Progenitor cell of endocrine pancreas (in vitro differentiated cells): ENCODE results near the gene PPP2R5C. TPM values are rescaled to one million over a fixed set of nuclear protein-coding genes. Genes with fewer than 3 reads are reported as not detected.

Experiments
- DNase-seq: peaks from one replicate; pipeline ENCODE4 v3.0.0; 2021; ENCODE audit warnings: low spot score; ENCODE audit not compliant: unreplicated experiment
- H3K27ac Mint-ChIP-seq: 2 replicates; pipeline ENCODE4 v1.8.0; 2021; ENCODE audit warnings: mild to moderate bottlenecking, moderate library complexity, mixed read lengths
- H3K27me3 Mint-ChIP-seq: 2 replicates; pipeline ENCODE4 v1.8.0; 2021; ENCODE audit warnings: mixed read lengths
- H3K36me3 Mint-ChIP-seq: 2 replicates; pipeline ENCODE4 v1.8.0; 2022; ENCODE audit warnings: mixed read lengths; ENCODE audit not compliant: insufficient read depth
- H3K4me1 Mint-ChIP-seq: 2 replicates; pipeline ENCODE4 v1.8.0; 2021; ENCODE audit warnings: low read depth, mixed read lengths
- H3K4me3 Mint-ChIP-seq: 2 replicates; pipeline ENCODE4 v1.8.0; 2021; ENCODE audit warnings: low read depth, mild to moderate bottlenecking, moderate library complexity, mixed read lengths
- H3K9me3 Mint-ChIP-seq: 2 replicates; pipeline ENCODE4 v1.8.0; 2021; ENCODE audit warnings: low read depth, mixed read lengths
- total RNA-seq: library from RNA; stranded (reverse); gene quantifications from 2 replicates; pipeline ENCODE4 v1.2.1, GENCODE V29; 2021
- TF ChIP-seq, protein P1 (sequence below): fragments of 200-600 bp; sonication (generic); IDR thresholded peaks from one replicate; pipeline ENCODE4 v1.5.0; 2021; ENCODE audit warnings: antibody characterized with exemption, mild to moderate bottlenecking; ENCODE audit not compliant: unreplicated experiment

The PPP2R5C gene
- total RNA-seq, 1 donor from 2014 or later: 120 TPM

DNA sequence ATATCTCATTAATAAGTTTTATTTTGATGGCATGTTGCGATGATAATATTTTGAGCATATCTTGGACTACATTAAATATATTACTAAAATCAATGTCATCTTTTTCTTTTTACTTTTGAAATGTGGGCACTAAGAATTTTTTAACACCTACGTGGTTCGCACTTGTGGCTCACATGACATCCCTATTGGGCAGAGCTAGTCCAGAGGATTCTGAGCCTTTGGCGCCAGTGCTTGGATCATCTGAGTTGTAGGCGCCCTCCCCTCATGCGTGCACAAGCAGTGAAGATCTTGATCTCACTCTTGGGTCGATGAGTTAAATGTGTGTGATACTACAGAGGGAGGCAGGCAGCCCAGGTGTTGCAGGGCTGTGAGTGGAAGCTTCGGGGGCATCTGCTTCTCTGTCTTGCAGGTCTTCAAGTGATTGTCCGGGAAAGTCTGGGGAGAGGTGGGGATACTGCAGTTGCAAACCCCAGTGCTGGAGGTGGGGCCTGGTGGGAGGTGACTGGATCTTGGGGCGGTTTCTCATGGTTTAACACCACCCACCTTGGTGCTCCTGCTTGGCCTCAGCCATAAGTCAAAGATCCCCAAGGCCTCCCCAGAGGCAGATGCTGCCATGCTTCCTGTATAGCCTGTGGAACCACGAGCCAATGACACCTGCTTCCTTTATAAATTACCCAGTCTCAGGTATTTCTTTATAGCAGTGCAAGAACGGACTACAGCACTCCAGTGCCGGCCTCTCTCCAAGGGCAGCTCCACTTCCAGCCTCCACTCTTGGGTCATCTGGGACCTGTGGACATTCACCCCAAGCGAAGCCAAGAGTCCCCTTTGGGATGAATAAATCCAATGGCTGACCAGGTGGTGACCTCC lies 46.1 kb upstream of the PPP2R5C start:
- Mint-ChIP-seq H3K27me3 (peaks cover 7% of the 10 kb centered on the region), H3K36me3 (no peaks in the 10 kb centered on the region), H3K4me1 (no peaks in the 10 kb centered on the region), H3K4me3 (no peak overlapping the region), H3K27ac (no peak overlapping the region), H3K9me3 (peaks cover 3% of the 10 kb centered on the region)
- TF ChIP-seq, protein P1, sequence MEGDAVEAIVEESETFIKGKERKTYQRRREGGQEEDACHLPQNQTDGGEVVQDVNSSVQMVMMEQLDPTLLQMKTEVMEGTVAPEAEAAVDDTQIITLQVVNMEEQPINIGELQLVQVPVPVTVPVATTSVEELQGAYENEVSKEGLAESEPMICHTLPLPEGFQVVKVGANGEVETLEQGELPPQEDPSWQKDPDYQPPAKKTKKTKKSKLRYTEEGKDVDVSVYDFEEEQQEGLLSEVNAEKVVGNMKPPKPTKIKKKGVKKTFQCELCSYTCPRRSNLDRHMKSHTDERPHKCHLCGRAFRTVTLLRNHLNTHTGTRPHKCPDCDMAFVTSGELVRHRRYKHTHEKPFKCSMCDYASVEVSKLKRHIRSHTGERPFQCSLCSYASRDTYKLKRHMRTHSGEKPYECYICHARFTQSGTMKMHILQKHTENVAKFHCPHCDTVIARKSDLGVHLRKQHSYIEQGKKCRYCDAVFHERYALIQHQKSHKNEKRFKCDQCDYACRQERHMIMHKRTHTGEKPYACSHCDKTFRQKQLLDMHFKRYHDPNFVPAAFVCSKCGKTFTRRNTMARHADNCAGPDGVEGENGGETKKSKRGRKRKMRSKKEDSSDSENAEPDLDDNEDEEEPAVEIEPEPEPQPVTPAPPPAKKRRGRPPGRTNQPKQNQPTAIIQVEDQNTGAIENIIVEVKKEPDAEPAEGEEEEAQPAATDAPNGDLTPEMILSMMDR: no peak
- DNase-seq: no peak

DNA sequence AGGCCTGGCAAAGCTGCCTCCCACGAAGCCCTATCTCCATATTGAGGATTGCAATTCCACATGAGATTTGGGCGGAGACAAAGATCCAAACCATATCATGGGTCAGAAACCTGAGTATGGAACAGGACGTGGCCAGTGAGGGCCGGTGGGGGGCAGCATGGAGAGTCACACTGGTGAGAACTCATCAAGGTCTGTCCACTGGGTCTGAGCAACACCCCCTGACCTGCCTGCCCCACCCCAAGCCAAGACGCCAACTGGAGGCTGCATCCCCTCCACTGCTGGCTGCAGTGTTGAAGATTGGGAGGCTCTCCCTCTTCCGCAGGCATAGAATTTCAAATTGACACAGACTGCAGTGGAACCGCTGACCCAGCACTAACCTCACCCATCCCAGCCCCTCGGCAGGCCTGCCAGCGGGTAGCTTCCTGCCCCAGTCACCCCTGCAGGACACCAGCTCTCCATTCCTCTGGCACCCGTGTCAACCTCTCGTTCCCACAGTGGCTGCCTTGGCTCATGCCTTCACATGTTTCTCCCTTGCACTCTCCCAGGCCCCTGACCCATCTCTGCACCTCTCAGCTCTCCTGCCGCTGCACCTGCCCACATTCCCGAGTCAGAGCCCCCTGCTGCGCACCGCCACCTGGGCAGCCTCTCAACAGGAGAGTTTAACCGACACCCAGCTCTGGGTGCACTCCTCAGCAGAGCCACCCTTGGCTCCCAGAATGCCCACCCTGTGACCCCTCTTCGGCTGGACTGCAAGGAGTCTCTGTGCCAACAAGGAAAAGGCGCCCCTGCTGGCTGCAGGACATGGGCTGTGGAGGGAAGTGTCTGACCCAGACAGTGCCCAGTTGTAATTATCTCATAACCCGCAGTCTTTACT lies 45.2 kb upstream of the PPP2R5C start:
- H3K27ac Mint-ChIP-seq: no peak overlapping the region
- peaks cover 3% of the 10 kb centered on the region for H3K9me3 Mint-ChIP-seq
- no peak for DNase-seq
- H3K4me1 Mint-ChIP-seq: no peaks in the 10 kb centered on the region
- TF ChIP-seq, protein P1: no peak
- H3K27me3 Mint-ChIP-seq: peaks cover 7% of the 10 kb centered on the region
- H3K4me3 Mint-ChIP-seq: no peak overlapping the region
- H3K36me3 Mint-ChIP-seq: no peaks in the 10 kb centered on the region

DNA sequence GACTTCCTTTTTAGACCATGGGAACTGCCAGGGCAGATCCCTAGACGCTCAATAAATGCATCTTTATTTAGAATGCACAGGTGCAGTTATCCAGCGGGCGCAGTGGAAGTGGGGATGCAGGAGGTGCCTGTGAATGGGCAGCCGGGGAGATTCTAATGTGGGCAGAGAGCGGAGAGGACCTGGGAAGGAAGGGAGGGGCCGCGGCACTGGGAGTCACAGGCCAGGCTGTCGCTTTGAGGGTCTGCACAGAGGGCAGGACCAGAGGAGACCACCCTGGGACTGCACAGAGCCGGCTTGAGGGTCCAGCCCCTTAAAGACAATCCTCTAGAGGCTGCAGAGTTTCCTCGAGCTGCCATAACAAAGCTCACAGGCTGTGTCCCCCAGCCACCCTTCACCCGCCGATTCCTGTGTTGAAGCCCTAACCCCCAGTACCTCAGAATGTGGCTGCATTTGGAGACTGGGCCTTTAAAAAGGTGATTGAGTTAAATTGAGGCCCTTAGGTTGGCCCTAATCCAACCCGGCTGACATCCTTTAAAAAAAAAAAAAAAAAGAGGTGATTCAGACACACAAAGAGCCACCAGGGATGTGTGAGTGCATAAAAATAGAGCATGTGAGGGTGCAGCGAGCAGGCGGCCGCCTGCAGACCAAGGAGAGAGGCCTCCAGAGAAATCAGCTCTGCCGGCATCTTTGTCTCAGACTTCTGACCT lies 44.4 kb upstream of the PPP2R5C start:
- Mint-ChIP-seq H3K4me3 (no peak overlapping the region), H3K4me1 (no peaks in the 10 kb centered on the region), H3K9me3 (peaks cover 3% of the 10 kb centered on the region), H3K27ac (no peak overlapping the region), H3K36me3 (no peaks in the 10 kb centered on the region), H3K27me3 (peaks cover 8% of the 10 kb centered on the region)
- TF ChIP-seq, protein P1: no peak
- no peak for DNase-seq

DNA sequence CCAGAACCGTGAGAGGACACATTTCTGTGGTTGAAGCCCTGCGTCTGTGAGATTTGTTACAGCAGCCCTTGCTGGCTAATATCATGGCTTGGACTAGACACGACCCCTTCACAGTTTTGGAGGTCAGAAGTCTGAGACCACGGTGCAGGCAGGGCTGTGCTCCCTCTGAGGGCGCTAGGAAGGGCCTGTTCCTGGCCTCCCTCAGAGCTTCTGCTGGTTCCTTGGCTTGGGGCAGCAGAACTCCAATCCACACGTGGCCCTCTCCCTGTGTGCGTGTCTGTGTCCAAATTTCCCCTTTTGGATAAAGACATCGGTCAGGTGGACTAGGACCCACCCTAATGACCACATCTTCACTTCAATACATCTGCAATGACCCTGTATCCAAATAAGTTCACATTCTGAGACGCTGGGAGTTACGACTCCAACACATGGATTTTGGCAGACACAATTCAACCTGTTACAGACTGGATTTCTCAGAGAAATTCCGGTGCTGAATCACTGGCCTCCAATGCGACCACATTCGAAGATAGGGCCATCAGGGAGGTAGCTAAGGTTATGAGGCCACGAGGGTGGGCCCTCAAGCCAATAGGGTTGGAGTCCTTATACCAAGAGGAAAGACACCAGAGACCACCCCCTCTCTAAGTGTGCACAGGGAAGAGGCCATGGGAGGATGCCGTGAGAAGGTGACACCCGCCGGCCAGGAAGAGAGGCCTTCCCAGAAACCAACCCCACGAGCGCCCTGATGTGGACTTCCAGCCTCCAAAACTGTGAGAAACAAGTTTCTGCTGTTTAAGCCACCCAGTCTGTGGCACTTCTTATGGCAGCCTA lies 43.6 kb upstream of the PPP2R5C start:
- Mint-ChIP-seq H3K36me3 (no peaks in the 10 kb centered on the region), H3K9me3 (peaks cover 3% of the 10 kb centered on the region), H3K4me1 (no peaks in the 10 kb centered on the region), H3K4me3 (no peak overlapping the region), H3K27ac (no peak overlapping the region), H3K27me3 (peaks cover 10% of the 10 kb centered on the region)
- TF ChIP-seq, protein P1: no peak
- no peak for DNase-seq
